H9 (cell line): Measurements from ENCODE around the gene SURF2. TPM values are rescaled to one million over a fixed set of nuclear protein-coding genes. Genes with fewer than 3 reads are reported as not detected.

Source experiments
- DNase-seq: peaks from one replicate; pipeline ENCODE4 v3.0.0-alpha.2; 2017
- H2AFZ ChIP-seq: one replicate; pipeline ENCODE4 v1.6.1; 2013; ENCODE audit warnings: mild to moderate bottlenecking, low read length, control low read depth, moderate library complexity
- H2AK5ac ChIP-seq: 2 replicates; pipeline ENCODE4 v1.6.1; 2013; ENCODE audit warnings: low read length, control low read depth, mixed read lengths; ENCODE audit not compliant: insufficient read length
- H2BK120ac ChIP-seq: one replicate; pipeline ENCODE4 v1.6.1; 2013; ENCODE audit warnings: low read depth, mild to moderate bottlenecking, low read length, control low read depth, inconsistent platforms; ENCODE audit not compliant: poor library complexity, severe bottlenecking
- H2BK12ac ChIP-seq: 2 replicates; pipeline ENCODE4 v1.6.1; 2013; ENCODE audit warnings: low read length, control low read depth, mixed read lengths, low read depth; ENCODE audit not compliant: insufficient read length
- H2BK15ac ChIP-seq: 2 replicates; pipeline ENCODE4 v1.6.1; 2013; ENCODE audit warnings: low read depth, low read length, control low read depth
- H2BK20ac ChIP-seq: one replicate; pipeline ENCODE4 v1.6.1; 2013; ENCODE audit warnings: low read depth, mild to moderate bottlenecking, low read length, control low read depth, inconsistent platforms; ENCODE audit not compliant: poor library complexity, severe bottlenecking
- H2BK5ac ChIP-seq: 2 replicates; pipeline ENCODE4 v1.6.1; 2013; ENCODE audit warnings: low read length, control low read depth, mixed read lengths; ENCODE audit not compliant: insufficient read length
- H3K14ac ChIP-seq: 2 replicates; pipeline ENCODE4 v1.6.1; 2013; ENCODE audit warnings: low read length, control low read depth; ENCODE audit not compliant: insufficient read depth
- H3K18ac ChIP-seq: 2 replicates; pipeline ENCODE4 v1.6.1; 2013; ENCODE audit warnings: low read depth, mild to moderate bottlenecking, mixed read lengths, low read length, control low read depth; ENCODE audit not compliant: insufficient read length
- H3K23ac ChIP-seq: 2 replicates; pipeline ENCODE4 v1.6.1; 2013; ENCODE audit warnings: low read length, control low read depth, mixed read lengths, low read depth; ENCODE audit not compliant: insufficient read length
- H3K23me2 ChIP-seq: 2 replicates; pipeline ENCODE4 v1.6.1; 2013; ENCODE audit warnings: low read depth, mild to moderate bottlenecking, mixed read lengths, low read length, control low read depth; ENCODE audit not compliant: insufficient read length, poor library complexity, severe bottlenecking
- H3K27ac ChIP-seq: 2 replicates; pipeline ENCODE4 v1.5.1; 2013; ENCODE audit warnings: low read length, control low read depth, mixed read lengths, low read depth; ENCODE audit not compliant: insufficient read length
- H3K27me3 ChIP-seq: 2 replicates; pipeline ENCODE4 v1.6.1; 2013; ENCODE audit warnings: low read length, control low read depth, inconsistent platforms; ENCODE audit not compliant: insufficient read depth
- H3K4ac ChIP-seq: 2 replicates; pipeline ENCODE4 v1.6.1; 2013; ENCODE audit warnings: low read depth, mild to moderate bottlenecking, control low read depth, inconsistent platforms, low read length, moderate library complexity
- H3K4me1 ChIP-seq: 2 replicates; pipeline ENCODE4 v1.6.1; 2013; ENCODE audit warnings: low read length, control low read depth, inconsistent platforms; ENCODE audit not compliant: insufficient read depth
- H3K4me2 ChIP-seq: 2 replicates; pipeline ENCODE4 v1.6.1; 2013; ENCODE audit warnings: low read length, control low read depth, mixed read lengths; ENCODE audit not compliant: insufficient read length, insufficient read depth
- H3K56ac ChIP-seq: 2 replicates; pipeline ENCODE4 v1.6.1; 2013; ENCODE audit warnings: low read depth, mild to moderate bottlenecking, mixed read lengths, low read length, control low read depth; ENCODE audit not compliant: insufficient read length
- H3K79me1 ChIP-seq: 2 replicates; pipeline ENCODE4 v1.6.1; 2013; ENCODE audit warnings: low read depth, mild to moderate bottlenecking, moderate library complexity, low read length, control low read depth, inconsistent platforms; ENCODE audit not compliant: insufficient read depth, poor library complexity, severe bottlenecking
- H3K79me2 ChIP-seq: 2 replicates; pipeline ENCODE4 v1.6.1; 2013; ENCODE audit warnings: low read length, control low read depth, inconsistent platforms; ENCODE audit not compliant: insufficient read depth
- H3K9ac ChIP-seq: 2 replicates; pipeline ENCODE4 v1.6.1; 2013; ENCODE audit warnings: low read length, control low read depth, mixed read lengths; ENCODE audit not compliant: insufficient read length; ENCODE audit errors: extremely low read depth
- H3K9me3 ChIP-seq: one replicate; pipeline ENCODE4 v1.6.1; 2013; ENCODE audit warnings: low read depth, low read length, inconsistent platforms; ENCODE audit not compliant: control insufficient read depth
- H3T11ph ChIP-seq: one replicate; pipeline ENCODE4 v1.6.1; 2013; ENCODE audit warnings: mild to moderate bottlenecking, low read length, control low read depth, inconsistent platforms
- H4K20me1 ChIP-seq: one replicate; pipeline ENCODE4 v1.6.1; 2013; ENCODE audit not compliant: control insufficient read depth, insufficient read length, insufficient read depth
- H4K5ac ChIP-seq: 2 replicates; pipeline ENCODE4 v1.6.1; 2013; ENCODE audit warnings: low read depth, mild to moderate bottlenecking, mixed read lengths, low read length, control low read depth; ENCODE audit not compliant: insufficient read length
- H4K8ac ChIP-seq: replicated peaks from 2 replicates; pipeline ENCODE4 v1.6.1; 2013; ENCODE audit warnings: low read length, control low read depth, mixed read lengths, low read depth; ENCODE audit not compliant: insufficient read length
- H4K91ac ChIP-seq: 2 replicates; pipeline ENCODE4 v1.6.1; 2013; ENCODE audit warnings: low read depth, mild to moderate bottlenecking, moderate library complexity, mixed read lengths, low read length, control low read depth; ENCODE audit not compliant: insufficient read length
- H3K27ac Mint-ChIP-seq, 3 experiments: 2 replicates in 2 of 3; 3 replicates in 1 of 3; pipeline ENCODE4 v1.8.0; 2020 to 2021; ENCODE audit warnings: mixed read lengths in 3 of 3, mild to moderate bottlenecking in 1 of 3, moderate library complexity in 1 of 3
- H3K27me3 Mint-ChIP-seq: 2 replicates; pipeline ENCODE4 v1.8.0; 2021; ENCODE audit warnings: low read depth, mild to moderate bottlenecking, moderate library complexity, mixed read lengths
- H3K36me3 Mint-ChIP-seq, 3 experiments: 2 replicates in 2 of 3; 3 replicates in 1 of 3; pipeline ENCODE4 v1.8.0; 2020 to 2021; ENCODE audit warnings: low read depth in 3 of 3, mixed read lengths in 3 of 3; ENCODE audit not compliant: insufficient read depth in 1 of 3
- H3K4me1 Mint-ChIP-seq, 2 experiments: 2 replicates each; pipeline ENCODE4 v1.8.0; 2020; ENCODE audit warnings: mixed read lengths in 2 of 2
- H3K4me3 Mint-ChIP-seq, 2 experiments: 2 replicates in 1 of 2; 3 replicates in 1 of 2; pipeline ENCODE4 v1.8.0; 2020 to 2021; ENCODE audit warnings: mild to moderate bottlenecking in 2 of 2, mixed read lengths in 2 of 2, moderate library complexity in 1 of 2
- H3K9me3 Mint-ChIP-seq, 2 experiments: 2 replicates in 1 of 2; 3 replicates in 1 of 2; pipeline ENCODE4 v1.8.0; 2020; ENCODE audit warnings: mild to moderate bottlenecking in 2 of 2, mixed read lengths in 2 of 2, moderate library complexity in 1 of 2
- CTCF ChIP-seq: fragments of 200-600 bp; sonication (generic); conservative IDR thresholded peaks from 3 replicates; pipeline ENCODE4 v1.8.0; 2021; ENCODE audit warnings: antibody characterized with exemption, mild to moderate bottlenecking
- WGBS: extraction: QIAGEN DNeasy Blood & Tissue Kit; methylation state at CpG from one replicate; pipeline ENCODE4 v1.1.7; 2013; ENCODE audit warnings: missing lambda C conversion rate, low lambda C conversion rate, mixed read lengths; ENCODE audit not compliant: insufficient read length; ENCODE audit errors: extremely low coverage; 5-methylcytosine and 5-hydroxymethylcytosine counted together
- total RNA-seq: library from RNA; stranded (reverse); gene quantifications from 2 replicates; pipeline ENCODE4 v1.2.1, GENCODE V29; 2021

The SURF2 gene
- total RNA-seq, 1 experiment from 2014 or later: 44.4 TPM

- Histone ChIP-seq H3K4me1 (no peaks in the 10 kb centered on the region; the same call in 1 of the 2 replicates), H4K20me1 (no peaks in the 10 kb centered on the region), H4K91ac (no peak overlapping the region), H3K4ac (no peak overlapping the region), H2BK12ac (no peak overlapping the region), H3K9me3 (no peaks in the 10 kb centered on the region), H4K5ac (no peak overlapping the region), H3T11ph (no peak overlapping the region), H3K79me2 (peaks cover 5% of the 10 kb centered on the region; the same call in 1 of the 2 replicates), H3K79me1 (peaks cover 9% of the 10 kb centered on the region), H2AFZ (no peak overlapping the region), H2AK5ac (no peak overlapping the region), H3K56ac (no peak overlapping the region), H3K14ac (no peak overlapping the region), H3K18ac (no peak overlapping the region), H3K27me3 (no peaks in the 10 kb centered on the region), H3K9ac (no peak overlapping the region), H2BK5ac (no peak overlapping the region), H4K8ac (no peak overlapping the region), H3K23ac (no peak overlapping the region), H3K27ac (no peak overlapping the region), H2BK120ac (no peak overlapping the region), H2BK20ac (no peak overlapping the region), H2BK15ac (no peak overlapping the region), H3K23me2 (peaks cover under 1% of the 10 kb centered on the region), H3K4me2 (no peak overlapping the region)
- H3K27me3 Mint-ChIP-seq: no peaks in the 10 kb centered on the region
- H3K9me3 Mint-ChIP-seq: no peaks in the 10 kb centered on the region
- peaks cover 4 to 10% of the 10 kb centered on the region in 2 experiments for H3K4me1 Mint-ChIP-seq
- H3K27ac Mint-ChIP-seq: no peak overlapping the region
- no peak overlapping the region for H3K4me3 Mint-ChIP-seq
- no peak for TF ChIP-seq CTCF
- H3K36me3 Mint-ChIP-seq: peaks cover 49 to 87% (median 78%) of the 10 kb centered on the region in 3 experiments
- WGBS: no CpG with 5 or more reads among the region's 15 CpGs
- DNase-seq: no peak
Measured at GRCh38 chr9:133341369-133342068, 14.8 kb upstream of the SURF2 start.
